Neural cell (in vitro differentiated cells): ENCODE measurements around the gene AARSD1. TPM values are rescaled to one million over a fixed set of nuclear protein-coding genes. Genes with fewer than 3 reads are reported as not detected.
A peak's percentile ranks its signal among the peaks of the same experiment; 100 is the strongest.
"Not testable (repeated sequence)": the region's sequence is repeated elsewhere in the genome, so short reads cannot be mapped to it uniquely, and the experiment has no call there.

ENCODE experiments used
- H2AFZ ChIP-seq: fragments of 200-600, 300-800 bp; sonication (generic), shearing (Covaris generic); 2 replicates; pipeline ENCODE4 v1.6.0; 2014; ENCODE audit warnings: low read depth, mild to moderate bottlenecking, antibody characterized with exemption, low read length, moderate library complexity
- H3F3A ChIP-seq: fragments of 200-600 bp; shearing (Covaris generic); 2 replicates; pipeline ENCODE4 v1.6.1; 2016; ENCODE audit warnings: mild to moderate bottlenecking, moderate library complexity, mixed read lengths, antibody characterized with exemption, low read length; ENCODE audit not compliant: insufficient read depth, poor library complexity, severe bottlenecking
- H3K27ac ChIP-seq: fragments of 200-600, 300-800 bp; sonication (generic), shearing (Covaris generic); 2 replicates; pipeline ENCODE4 v1.5.1; 2014; ENCODE audit warnings: mild to moderate bottlenecking, low read length, moderate library complexity
- H3K27me3 ChIP-seq: fragments of 300-800, 200-600 bp; sonication (generic), shearing (Covaris generic); 2 replicates; pipeline ENCODE4 v1.6.0; 2014; ENCODE audit warnings: mild to moderate bottlenecking, low read depth, low read length, moderate library complexity; ENCODE audit not compliant: insufficient read depth
- H3K36me3 ChIP-seq: fragments of 300-800, 200-600 bp; sonication (generic), shearing (Covaris generic); 2 replicates; pipeline ENCODE4 v1.5.1; 2014; ENCODE audit warnings: mild to moderate bottlenecking, antibody characterized with exemption, low read length, moderate library complexity; ENCODE audit not compliant: insufficient read depth
- H3K4me2 ChIP-seq: fragments of 300-800, 200-600 bp; sonication (generic), shearing (Covaris generic); 2 replicates; pipeline ENCODE4 v1.6.0; 2014; ENCODE audit warnings: mild to moderate bottlenecking, low read length
- H3K4me3 ChIP-seq: fragments of 300-800, 200-600 bp; sonication (generic), shearing (Covaris generic); 2 replicates; pipeline ENCODE4 v1.5.1; 2014; ENCODE audit warnings: mild to moderate bottlenecking, low read length, moderate library complexity
- H3K79me2 ChIP-seq: fragments of 200-600 bp; shearing (Covaris generic); replicated peaks from 2 replicates; pipeline ENCODE4 v1.6.0; 2014; ENCODE audit warnings: mild to moderate bottlenecking, low read length, moderate library complexity; ENCODE audit not compliant: insufficient read depth
- H3K9ac ChIP-seq: fragments of 300-800, 200-600 bp; sonication (generic), shearing (Covaris generic); 2 replicates; pipeline ENCODE4 v1.6.1; 2016; ENCODE audit warnings: mild to moderate bottlenecking, low read length, mixed read lengths
- H3K9me2 ChIP-seq: fragments of 200-600 bp; shearing (Covaris generic); 2 replicates; pipeline ENCODE4 v1.6.1; 2016; ENCODE audit warnings: mild to moderate bottlenecking, low read length, mixed read lengths; ENCODE audit not compliant: insufficient read depth
- H3K9me3 ChIP-seq: fragments of 200-600, 300-800 bp; sonication (generic), shearing (Covaris generic); 2 replicates; pipeline ENCODE4 v1.6.1; 2016; ENCODE audit warnings: mild to moderate bottlenecking, mixed run types, low read length, moderate library complexity, mixed read lengths
- H4K20me1 ChIP-seq: fragments of 200-600 bp; shearing (Covaris generic); 2 replicates; pipeline ENCODE4 v1.6.1; 2016; ENCODE audit warnings: mild to moderate bottlenecking, mixed run types; ENCODE audit not compliant: insufficient read depth
- EP300 ChIP-seq: fragments of 450-650 bp; conservative IDR thresholded peaks from 2 replicates; pipeline ENCODE4 v1.6.1; 2014; ENCODE audit warnings: antibody characterized with exemption, mild to moderate bottlenecking, moderate library complexity; ENCODE audit not compliant: poor library complexity, severe bottlenecking
- EZH2 ChIP-seq: fragments of 200-600, 300-800 bp; shearing (Covaris generic), sonication (generic); IDR thresholded peaks from 2 replicates; pipeline ENCODE4 v1.6.1; 2014; ENCODE audit warnings: antibody characterized with exemption, low read length, borderline replicate concordance, mild to moderate bottlenecking; ENCODE audit not compliant: insufficient read depth, poor library complexity, severe bottlenecking
- MXI1 ChIP-seq: fragments of 450-650 bp; conservative IDR thresholded peaks from 2 replicates; pipeline ENCODE4 v1.6.1; 2014; ENCODE audit warnings: antibody characterized with exemption, mild to moderate bottlenecking; ENCODE audit not compliant: poor library complexity, severe bottlenecking
- POLR2AphosphoS5 ChIP-seq: IDR thresholded peaks from 2 replicates; pipeline ENCODE4 v1.6.1; 2012
- RAD21 ChIP-seq: fragments of 450-650 bp; conservative IDR thresholded peaks from 2 replicates; pipeline ENCODE4 v1.6.1; 2014; ENCODE audit warnings: antibody characterized with exemption, mild to moderate bottlenecking, moderate library complexity
- SMC3 ChIP-seq: fragments of 450-650 bp; conservative IDR thresholded peaks from 2 replicates; pipeline ENCODE4 v1.6.1; 2014; ENCODE audit warnings: antibody characterized with exemption, mild to moderate bottlenecking, moderate library complexity; ENCODE audit not compliant: poor library complexity
- TAF1 ChIP-seq: IDR thresholded peaks from 2 replicates; pipeline ENCODE4 v1.6.1; 2012; ENCODE audit warnings: low read depth
- polyA plus RNA-seq: library from polyadenylated mRNA; depleted of rRNA; stranded (reverse); fragments of >200 nt; gene quantifications from 2 replicates; pipeline ENCODE4 v1.2.3, GENCODE V29; 2014
- TF ChIP-seq, protein P1 (sequence below): IDR thresholded peaks from 2 replicates; pipeline ENCODE4 v1.6.1; 2012; ENCODE audit warnings: borderline replicate concordance
- TF ChIP-seq, protein P2 (sequence below): fragments of 450-650 bp; IDR thresholded peaks from 2 replicates; pipeline ENCODE4 v1.5.1; 2014; ENCODE audit warnings: antibody characterized with exemption, mild to moderate bottlenecking, moderate library complexity; ENCODE audit not compliant: poor library complexity, severe bottlenecking

AARSD1 gene
- polyA plus RNA-seq, 1 donor from 2014 or later, result 64.2 TPM

DNA sequence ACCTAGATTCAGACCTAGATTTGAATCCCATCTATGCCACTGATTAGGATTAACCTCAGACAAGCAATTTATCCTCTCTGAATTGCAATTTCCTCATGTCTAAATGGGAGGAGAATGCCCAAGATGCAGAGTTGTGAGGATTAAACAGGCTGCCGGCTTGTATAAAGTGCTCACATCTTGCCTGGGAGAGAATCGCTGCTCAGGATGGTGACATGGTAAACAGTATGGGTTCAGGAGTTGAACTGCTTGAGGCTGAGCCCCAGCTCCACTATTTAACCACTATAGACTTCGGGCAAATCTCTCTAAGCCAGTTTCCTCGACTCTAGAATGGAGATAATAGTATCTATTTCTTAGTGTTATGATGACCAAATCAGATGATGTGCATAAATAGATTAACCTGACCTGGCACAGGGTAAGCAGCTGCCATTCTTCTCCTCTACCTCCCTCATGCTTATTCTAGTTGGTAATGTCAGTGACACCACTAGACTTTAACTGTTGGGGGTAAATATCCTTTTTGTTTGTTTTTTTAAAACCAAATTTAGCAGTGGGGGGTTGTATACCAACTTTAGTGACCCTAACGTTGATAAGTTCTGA, 33.2 kb upstream of the AARSD1 start:
- Histone ChIP-seq H4K20me1 (no peaks in the 10 kb centered on the region), H3K79me2 (peaks cover 15% of the 10 kb centered on the region), H2AFZ (no peak overlapping the region), H3F3A (no peaks in the 10 kb centered on the region), H3K9me2 (no peaks in the 10 kb centered on the region), H3K4me3 (peak overlapping the region; percentile 81), H3K9ac (peak overlapping the region; percentile 34), H3K27ac (peak overlapping the region; percentile 63), H3K27me3 (no peaks in the 10 kb centered on the region), H3K36me3 (no peaks in the 10 kb centered on the region), H3K4me2 (peak overlapping the region; percentile 53), H3K9me3 (no peaks in the 10 kb centered on the region)
- no peak for TF ChIP-seq EZH2

DNA sequence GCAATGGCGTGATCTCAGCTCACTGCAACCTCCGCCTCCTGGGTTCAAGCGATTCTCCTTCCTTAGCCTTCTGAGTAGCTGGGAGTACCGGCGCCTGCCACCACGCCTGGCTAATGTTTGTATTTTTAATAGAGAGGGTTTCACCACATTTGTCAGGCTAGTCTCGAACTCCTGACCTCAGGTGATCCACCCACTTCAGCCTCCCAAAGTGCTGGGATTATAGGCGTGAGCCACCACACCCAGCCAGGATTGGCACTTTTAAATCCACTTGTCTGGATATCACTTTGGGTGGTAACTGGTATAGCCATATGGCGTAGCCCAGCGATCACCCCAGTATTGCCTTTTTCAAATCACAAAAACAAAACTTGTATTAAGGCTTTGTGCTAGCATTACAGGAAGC, 29.7 kb upstream of the AARSD1 start:
- H3K4me3 ChIP-seq, H3K9me2 ChIP-seq, H3F3A ChIP-seq, H3K4me2 ChIP-seq, H3K9me3 ChIP-seq, H3K79me2 ChIP-seq, H2AFZ ChIP-seq, H3K9ac ChIP-seq, H3K27ac ChIP-seq, H4K20me1 ChIP-seq, H3K36me3 ChIP-seq, H3K27me3 ChIP-seq: not testable (repeated sequence)

DNA sequence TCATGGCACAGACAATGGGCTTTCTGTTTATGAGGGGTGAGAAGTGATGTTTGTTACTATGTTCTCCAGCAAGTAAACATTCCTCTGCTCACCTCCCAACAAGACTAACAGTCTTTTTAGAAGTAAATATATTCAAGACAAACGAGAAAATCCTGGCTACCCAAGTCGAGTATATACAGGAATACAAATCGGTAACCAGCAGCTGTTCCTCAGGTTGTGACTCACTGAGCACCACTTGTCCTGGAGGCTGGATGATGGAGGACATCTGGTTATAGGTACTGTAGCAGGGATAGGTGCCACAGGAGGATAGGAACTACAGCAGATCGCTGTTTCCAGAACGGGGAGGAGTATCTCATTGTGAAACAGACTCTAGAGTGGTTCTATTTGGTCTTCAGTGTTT, 28.6 kb upstream of the AARSD1 start:
- Histone ChIP-seq H3K79me2 (no peaks in the 10 kb centered on the region), H4K20me1 (no peaks in the 10 kb centered on the region), H2AFZ (no peak overlapping the region), H3F3A (no peaks in the 10 kb centered on the region), H3K9me2 (no peaks in the 10 kb centered on the region), H3K9me3 (no peaks in the 10 kb centered on the region), H3K4me3 (no peak overlapping the region), H3K27me3 (no peaks in the 10 kb centered on the region), H3K9ac (no peak overlapping the region), H3K27ac (no peak overlapping the region), H3K36me3 (peaks cover 12% of the 10 kb centered on the region), H3K4me2 (no peak overlapping the region)
- no peak for TF ChIP-seq TAF1
- no peak for TF ChIP-seq EP300
- no peak for TF ChIP-seq RAD21
- TF ChIP-seq SMC3, result no peak
- TF ChIP-seq EZH2, result no peak

DNA sequence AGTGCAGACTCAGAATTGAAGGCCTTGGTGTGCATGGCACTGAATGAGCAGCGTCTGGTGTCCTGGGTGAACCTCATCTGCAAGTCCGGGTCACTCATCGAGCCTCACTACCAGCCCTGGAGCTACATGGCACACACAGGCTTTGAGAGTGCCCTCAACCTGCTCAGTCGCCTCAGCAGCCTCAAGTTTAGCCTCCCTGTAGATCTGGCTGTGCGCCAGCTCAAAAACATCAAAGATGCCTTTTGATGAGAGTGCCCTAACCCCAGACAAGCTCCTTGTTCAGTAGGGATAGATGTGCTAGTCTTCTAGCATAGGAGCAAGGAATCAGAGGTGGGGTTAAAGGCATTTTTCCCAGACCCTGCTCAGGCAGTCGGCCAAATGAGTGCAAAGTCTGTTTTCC, 27.2 kb upstream of the AARSD1 start:
- H3K27me3 ChIP-seq, result no peaks in the 10 kb centered on the region
- H3K9me3 ChIP-seq, result no peaks in the 10 kb centered on the region
- no peaks in the 10 kb centered on the region for H3F3A ChIP-seq
- no peak overlapping the region for H3K9ac ChIP-seq
- H3K9me2 ChIP-seq, result no peaks in the 10 kb centered on the region
- H3K36me3 ChIP-seq, result peaks cover 12% of the 10 kb centered on the region
- no peaks in the 10 kb centered on the region for H3K79me2 ChIP-seq
- no peak overlapping the region for H3K27ac ChIP-seq
- no peak overlapping the region for H3K4me2 ChIP-seq
- H2AFZ ChIP-seq, result no peak overlapping the region
- H3K4me3 ChIP-seq, result no peak overlapping the region
- no peaks in the 10 kb centered on the region for H4K20me1 ChIP-seq
- TF ChIP-seq SMC3 (no peak), EZH2 (no peak), MXI1 (no peak), TAF1 (no peak), EP300 (no peak), POLR2AphosphoS5 (no peak), RAD21 (no peak)
- TF ChIP-seq, protein P1, sequence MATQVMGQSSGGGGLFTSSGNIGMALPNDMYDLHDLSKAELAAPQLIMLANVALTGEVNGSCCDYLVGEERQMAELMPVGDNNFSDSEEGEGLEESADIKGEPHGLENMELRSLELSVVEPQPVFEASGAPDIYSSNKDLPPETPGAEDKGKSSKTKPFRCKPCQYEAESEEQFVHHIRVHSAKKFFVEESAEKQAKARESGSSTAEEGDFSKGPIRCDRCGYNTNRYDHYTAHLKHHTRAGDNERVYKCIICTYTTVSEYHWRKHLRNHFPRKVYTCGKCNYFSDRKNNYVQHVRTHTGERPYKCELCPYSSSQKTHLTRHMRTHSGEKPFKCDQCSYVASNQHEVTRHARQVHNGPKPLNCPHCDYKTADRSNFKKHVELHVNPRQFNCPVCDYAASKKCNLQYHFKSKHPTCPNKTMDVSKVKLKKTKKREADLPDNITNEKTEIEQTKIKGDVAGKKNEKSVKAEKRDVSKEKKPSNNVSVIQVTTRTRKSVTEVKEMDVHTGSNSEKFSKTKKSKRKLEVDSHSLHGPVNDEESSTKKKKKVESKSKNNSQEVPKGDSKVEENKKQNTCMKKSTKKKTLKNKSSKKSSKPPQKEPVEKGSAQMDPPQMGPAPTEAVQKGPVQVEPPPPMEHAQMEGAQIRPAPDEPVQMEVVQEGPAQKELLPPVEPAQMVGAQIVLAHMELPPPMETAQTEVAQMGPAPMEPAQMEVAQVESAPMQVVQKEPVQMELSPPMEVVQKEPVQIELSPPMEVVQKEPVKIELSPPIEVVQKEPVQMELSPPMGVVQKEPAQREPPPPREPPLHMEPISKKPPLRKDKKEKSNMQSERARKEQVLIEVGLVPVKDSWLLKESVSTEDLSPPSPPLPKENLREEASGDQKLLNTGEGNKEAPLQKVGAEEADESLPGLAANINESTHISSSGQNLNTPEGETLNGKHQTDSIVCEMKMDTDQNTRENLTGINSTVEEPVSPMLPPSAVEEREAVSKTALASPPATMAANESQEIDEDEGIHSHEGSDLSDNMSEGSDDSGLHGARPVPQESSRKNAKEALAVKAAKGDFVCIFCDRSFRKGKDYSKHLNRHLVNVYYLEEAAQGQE, result no peak
- TF ChIP-seq, protein P2, sequence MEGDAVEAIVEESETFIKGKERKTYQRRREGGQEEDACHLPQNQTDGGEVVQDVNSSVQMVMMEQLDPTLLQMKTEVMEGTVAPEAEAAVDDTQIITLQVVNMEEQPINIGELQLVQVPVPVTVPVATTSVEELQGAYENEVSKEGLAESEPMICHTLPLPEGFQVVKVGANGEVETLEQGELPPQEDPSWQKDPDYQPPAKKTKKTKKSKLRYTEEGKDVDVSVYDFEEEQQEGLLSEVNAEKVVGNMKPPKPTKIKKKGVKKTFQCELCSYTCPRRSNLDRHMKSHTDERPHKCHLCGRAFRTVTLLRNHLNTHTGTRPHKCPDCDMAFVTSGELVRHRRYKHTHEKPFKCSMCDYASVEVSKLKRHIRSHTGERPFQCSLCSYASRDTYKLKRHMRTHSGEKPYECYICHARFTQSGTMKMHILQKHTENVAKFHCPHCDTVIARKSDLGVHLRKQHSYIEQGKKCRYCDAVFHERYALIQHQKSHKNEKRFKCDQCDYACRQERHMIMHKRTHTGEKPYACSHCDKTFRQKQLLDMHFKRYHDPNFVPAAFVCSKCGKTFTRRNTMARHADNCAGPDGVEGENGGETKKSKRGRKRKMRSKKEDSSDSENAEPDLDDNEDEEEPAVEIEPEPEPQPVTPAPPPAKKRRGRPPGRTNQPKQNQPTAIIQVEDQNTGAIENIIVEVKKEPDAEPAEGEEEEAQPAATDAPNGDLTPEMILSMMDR, result no peak
